Thymus (tissue), 11 donors: Measurements from ENCODE around the gene WDR27. TPM values are rescaled to one million over a fixed set of nuclear protein-coding genes. Genes with fewer than 3 reads are reported as not detected.

Experiments
- DNase-seq, 9 donors: peaks; one replicate each; pipeline ENCODE4 v3.0.0-alpha.2; 2013; ENCODE audit warnings: low spot score in 9 of 9, low read depth in 6 of 9, missing footprints in 1 of 9
- H3K27ac ChIP-seq, 2 donors: one replicate each; pipeline ENCODE4 v1.5.1; 2013; ENCODE audit warnings: control low read depth in 1 of 2, low read depth in 1 of 2, low read length in 1 of 2, mild to moderate bottlenecking in 1 of 2, moderate library complexity in 1 of 2
- H3K27me3 ChIP-seq, 2 donors: one replicate each; pipeline ENCODE4 v1.5.1; 2013; ENCODE audit warnings: low read length in 1 of 2; ENCODE audit not compliant: control insufficient read depth in 2 of 2, insufficient read depth in 1 of 2
- H3K36me3 ChIP-seq, 2 donors: one replicate each; pipeline ENCODE4 v1.5.1; 2013; ENCODE audit warnings: low read length in 1 of 2, mild to moderate bottlenecking in 1 of 2, moderate library complexity in 1 of 2; ENCODE audit not compliant: control insufficient read depth in 2 of 2, insufficient read depth in 2 of 2
- H3K4me1 ChIP-seq, 2 donors: one replicate each; pipeline ENCODE4 v1.5.1; 2013; ENCODE audit warnings: low read length in 2 of 2; ENCODE audit not compliant: control insufficient read depth in 2 of 2, insufficient read depth in 2 of 2
- H3K4me3 ChIP-seq, 2 donors: one replicate each; pipeline ENCODE4 v1.5.1; 2013; ENCODE audit warnings: low read length in 2 of 2, control low read depth in 1 of 2, mild to moderate bottlenecking in 1 of 2
- H3K9me3 ChIP-seq, 2 donors: one replicate each; pipeline ENCODE4 v1.5.1; 2013; ENCODE audit warnings: low read length in 1 of 2, mild to moderate bottlenecking in 1 of 2; ENCODE audit not compliant: control insufficient read depth in 2 of 2, insufficient read depth in 1 of 2
- whole genome bisulfite sequencing: extraction: QIAGEN DNeasy Blood & Tissue Kit; methylation state at CpG from one replicate; pipeline ENCODE4 v1.1.7; 2013; 5-methylcytosine and 5-hydroxymethylcytosine counted together
- polyA plus RNA-seq: library from polyadenylated mRNA; stranded (reverse); fragments of 200-250 nt; gene quantifications from one replicate; pipeline ENCODE4 v1.2.3, GENCODE V29; 2013
- total RNA-seq: library from RNA; stranded (reverse); fragments of 120-200 nt; gene quantifications from one replicate; pipeline ENCODE4 v1.2.4, GENCODE V29; 2013
- donor health status: healthy.

WDR27 gene
- total and polyA plus RNA-seq, 2 donors: 13.9 to 42.0 TPM

- Histone ChIP-seq H3K4me3 (no peak overlapping the region), H3K4me1 (peaks cover 0 to 2% of the 10 kb centered on the region in 2 donors), H3K9me3 (peaks cover 0 to 6% of the 10 kb centered on the region in 2 donors), H3K27me3 (no peaks in the 10 kb centered on the region), H3K27ac (no peak overlapping the region), H3K36me3 (peaks cover 7 to 24% of the 10 kb centered on the region in 2 donors)
- WGBS: 74% methylated on average over 4 of the region's 4 CpGs
- no peak for DNase-seq
These were observed 72.6 kb downstream of the WDR27 start for GRCh38 chr6:169629256-169629655.

GRCh38 chr6:169627736-169628607, 73.9 kb downstream of the WDR27 start:
- H3K27me3 ChIP-seq: no peaks in the 10 kb centered on the region
- peaks cover 5 to 23% of the 10 kb centered on the region in 2 donors for H3K36me3 ChIP-seq
- H3K9me3 ChIP-seq: peaks cover 3 to 18% of the 10 kb centered on the region in 2 donors
- no peak overlapping the region for H3K4me3 ChIP-seq
- H3K27ac ChIP-seq: no peak overlapping the region
- 96% methylated on average over 14 of the region's 14 CpGs for whole genome bisulfite sequencing
- DNase-seq: no peak
- peaks cover 0 to 2% of the 10 kb centered on the region in 2 donors for H3K4me1 ChIP-seq

- H3K27me3 ChIP-seq: no peaks in the 10 kb centered on the region
- H3K36me3 ChIP-seq: peaks cover 5 to 26% of the 10 kb centered on the region in 2 donors
- H3K9me3 ChIP-seq: peaks cover 3 to 18% of the 10 kb centered on the region in 2 donors
- H3K4me1 ChIP-seq: peaks cover 0 to 2% of the 10 kb centered on the region in 2 donors
- H3K4me3 ChIP-seq: no peak overlapping the region
- no peak for DNase-seq
- 98% methylated on average over 13 of the region's 13 CpGs for WGBS
- no peak overlapping the region for H3K27ac ChIP-seq
These were observed 75.2 kb downstream of the WDR27 start for GRCh38 chr6:169626649-169627048.

- peak in 3 of 9 donors; percentile 5 to 31 (median 9) for DNase-seq
- peaks cover 3 to 18% of the 10 kb centered on the region in 2 donors for H3K9me3 ChIP-seq
- WGBS: 94% methylated on average over 8 of the region's 8 CpGs
- no peak overlapping the region for H3K4me3 ChIP-seq
- peaks cover 0 to 2% of the 10 kb centered on the region in 2 donors for H3K4me1 ChIP-seq
- peaks cover 5 to 26% of the 10 kb centered on the region in 2 donors for H3K36me3 ChIP-seq
- H3K27ac ChIP-seq: no peak overlapping the region
- no peaks in the 10 kb centered on the region for H3K27me3 ChIP-seq
These were observed 75.7 kb downstream of the WDR27 start for GRCh38 chr6:169626169-169626568.

- Histone ChIP-seq H3K27me3 (no peaks in the 10 kb centered on the region), H3K4me3 (no peak overlapping the region), H3K9me3 (peaks cover 3 to 18% of the 10 kb centered on the region in 2 donors), H3K36me3 (peaks cover 5 to 26% of the 10 kb centered on the region in 2 donors), H3K27ac (no peak overlapping the region), H3K4me1 (peaks cover 0 to 2% of the 10 kb centered on the region in 2 donors)
- no peak for DNase-seq
- WGBS: 97% methylated on average over 15 of the region's 15 CpGs
These were observed 76.5 kb downstream of the WDR27 start for GRCh38 chr6:169625376-169625775.

- Histone ChIP-seq H3K4me1 (peaks cover 3 to 5% of the 10 kb centered on the region in 2 donors), H3K36me3 (peaks cover 5 to 26% of the 10 kb centered on the region in 2 donors), H3K27me3 (no peaks in the 10 kb centered on the region), H3K27ac (no peak overlapping the region), H3K4me3 (no peak overlapping the region), H3K9me3 (peaks cover 3 to 18% of the 10 kb centered on the region in 2 donors)
- 96% methylated on average over 11 of the region's 11 CpGs for WGBS
- no peak for DNase-seq
These were observed 77.0 kb downstream of the WDR27 start for GRCh38 chr6:169624785-169625184.

- no peak for DNase-seq
- H3K4me3 ChIP-seq: no peak overlapping the region
- peaks cover 3 to 18% of the 10 kb centered on the region in 2 donors for H3K9me3 ChIP-seq
- 98% methylated on average over 22 of the region's 22 CpGs for WGBS
- H3K4me1 ChIP-seq: peaks cover 3 to 9% of the 10 kb centered on the region in 2 donors
- no peak overlapping the region for H3K27ac ChIP-seq
- no peaks in the 10 kb centered on the region for H3K27me3 ChIP-seq
- peaks cover 5 to 26% of the 10 kb centered on the region in 2 donors for H3K36me3 ChIP-seq
These were observed 77.9 kb downstream of the WDR27 start for GRCh38 chr6:169623975-169624374.

- Histone ChIP-seq H3K36me3 (peaks cover 5 to 26% of the 10 kb centered on the region in 2 donors), H3K27me3 (no peaks in the 10 kb centered on the region), H3K27ac (no peak overlapping the region), H3K9me3 (peaks cover 3 to 18% of the 10 kb centered on the region in 2 donors), H3K4me1 (peaks cover 3 to 9% of the 10 kb centered on the region in 2 donors), H3K4me3 (no peak overlapping the region)
- DNase-seq: no peak
- 99% methylated on average over 7 of the region's 7 CpGs for WGBS
These were observed 78.5 kb downstream of the WDR27 start for GRCh38 chr6:169623343-169623742.

GRCh38 chr6:169622618-169623017, 79.2 kb downstream of the WDR27 start:
- peaks cover 5 to 26% of the 10 kb centered on the region in 2 donors for H3K36me3 ChIP-seq
- H3K27me3 ChIP-seq: no peaks in the 10 kb centered on the region
- no peak for DNase-seq
- H3K27ac ChIP-seq: no peak overlapping the region
- H3K9me3 ChIP-seq: peaks cover 3 to 19% of the 10 kb centered on the region in 2 donors
- WGBS: 91% methylated on average over 6 of the region's 6 CpGs
- H3K4me1 ChIP-seq: peaks cover 3 to 9% of the 10 kb centered on the region in 2 donors
- H3K4me3 ChIP-seq: no peak overlapping the region
